Measurements from ENCODE around the gene OXSM.

DNA sequence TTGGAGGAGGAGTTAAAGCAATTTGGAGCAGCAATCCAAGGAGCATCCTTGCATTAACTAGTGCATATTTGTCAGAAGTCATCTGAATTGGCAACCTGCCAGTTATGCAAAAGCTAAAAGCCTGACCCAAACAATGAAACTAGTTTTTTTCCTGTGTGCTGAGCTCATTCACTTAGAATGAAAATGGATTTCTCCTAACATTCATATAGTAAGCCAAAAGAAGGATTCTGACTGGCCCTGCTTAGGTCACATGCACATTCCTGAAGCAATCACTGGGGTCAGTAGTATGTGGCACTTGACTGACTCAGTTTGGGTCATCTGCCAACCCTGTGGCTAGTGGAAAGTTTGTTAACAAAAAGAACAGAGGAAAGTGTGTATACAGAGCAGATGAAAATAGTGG is 30.5 kb downstream of the OXSM start:
- no peak for TF ChIP-seq EZH2 (IDR thresholded peaks at IDR 0.05; ENCODE audit: low read length)
- TF ChIP-seq, protein P1, sequence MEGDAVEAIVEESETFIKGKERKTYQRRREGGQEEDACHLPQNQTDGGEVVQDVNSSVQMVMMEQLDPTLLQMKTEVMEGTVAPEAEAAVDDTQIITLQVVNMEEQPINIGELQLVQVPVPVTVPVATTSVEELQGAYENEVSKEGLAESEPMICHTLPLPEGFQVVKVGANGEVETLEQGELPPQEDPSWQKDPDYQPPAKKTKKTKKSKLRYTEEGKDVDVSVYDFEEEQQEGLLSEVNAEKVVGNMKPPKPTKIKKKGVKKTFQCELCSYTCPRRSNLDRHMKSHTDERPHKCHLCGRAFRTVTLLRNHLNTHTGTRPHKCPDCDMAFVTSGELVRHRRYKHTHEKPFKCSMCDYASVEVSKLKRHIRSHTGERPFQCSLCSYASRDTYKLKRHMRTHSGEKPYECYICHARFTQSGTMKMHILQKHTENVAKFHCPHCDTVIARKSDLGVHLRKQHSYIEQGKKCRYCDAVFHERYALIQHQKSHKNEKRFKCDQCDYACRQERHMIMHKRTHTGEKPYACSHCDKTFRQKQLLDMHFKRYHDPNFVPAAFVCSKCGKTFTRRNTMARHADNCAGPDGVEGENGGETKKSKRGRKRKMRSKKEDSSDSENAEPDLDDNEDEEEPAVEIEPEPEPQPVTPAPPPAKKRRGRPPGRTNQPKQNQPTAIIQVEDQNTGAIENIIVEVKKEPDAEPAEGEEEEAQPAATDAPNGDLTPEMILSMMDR (optimal IDR thresholded peaks at IDR 0.05 in 1 of 3, IDR thresholded peaks at IDR 0.05 in 1 of 3, conservative IDR thresholded peaks at IDR 0.05 in 1 of 3; ENCODE audit: extremely low read depth in 1 of 3, insufficient read depth in 2 of 3, low read length in 3 of 3), result no peak

Measured in keratinocyte (primary cell).